Stimulated activated CD4-positive, alpha-beta T cell treated with anti-CD3 and anti-CD28 coated beads, Interleukin-12 subunit alpha, Interleukin-12 subunit beta, amount 100 ng/mL, for 24 hours (primary cell): ENCODE measurements around the gene RNF144A.
"Not testable (repeated sequence)": the region's sequence is repeated elsewhere in the genome, so short reads cannot be mapped to it uniquely, and the experiment has no call there.

Experiments used
- DNase-seq, 2 experiments: peaks; one replicate each; pipeline ENCODE4 v3.0.0-alpha.2; 2020; ENCODE audit warnings: low read depth in 2 of 2

Gene RNF144A, protein sequence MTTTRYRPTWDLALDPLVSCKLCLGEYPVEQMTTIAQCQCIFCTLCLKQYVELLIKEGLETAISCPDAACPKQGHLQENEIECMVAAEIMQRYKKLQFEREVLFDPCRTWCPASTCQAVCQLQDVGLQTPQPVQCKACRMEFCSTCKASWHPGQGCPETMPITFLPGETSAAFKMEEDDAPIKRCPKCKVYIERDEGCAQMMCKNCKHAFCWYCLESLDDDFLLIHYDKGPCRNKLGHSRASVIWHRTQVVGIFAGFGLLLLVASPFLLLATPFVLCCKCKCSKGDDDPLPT

DNA sequence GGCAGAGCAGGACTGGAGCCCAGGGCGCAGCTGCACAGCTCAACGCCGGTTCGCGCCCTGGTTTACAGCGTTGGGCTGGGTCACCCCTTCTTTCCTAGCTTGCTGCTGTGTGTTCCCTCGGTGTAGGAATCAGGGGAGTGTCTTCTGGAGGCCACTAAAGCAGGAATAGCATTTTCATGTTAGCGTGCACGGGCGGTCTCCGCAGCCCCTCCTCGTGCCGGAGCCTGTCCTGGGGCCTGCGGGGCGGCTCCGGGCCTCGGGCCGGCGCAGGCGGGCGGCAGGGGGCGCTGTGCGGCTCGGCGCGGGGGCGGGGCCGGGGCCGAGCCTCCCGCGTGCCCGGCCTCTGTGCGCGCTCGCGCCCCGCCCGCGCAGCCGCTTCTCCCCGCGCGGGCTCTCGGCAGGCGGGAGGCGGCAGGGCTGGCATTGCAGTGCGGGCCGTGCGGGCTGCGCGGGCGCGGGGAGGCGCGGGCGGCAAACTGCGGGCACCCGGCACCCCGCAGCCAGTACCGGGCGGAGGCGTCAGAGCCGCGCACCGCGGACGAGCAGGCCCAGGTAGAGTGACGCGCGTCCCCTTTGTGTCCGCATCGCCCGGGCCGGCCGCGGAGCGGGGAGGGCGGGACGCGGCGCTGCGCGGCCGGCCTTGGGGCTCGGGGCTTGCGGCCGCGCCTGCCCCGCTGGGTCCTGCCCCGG, at the start of gene RNF144A:
TSS of gene RNF144A (plus strand) at position 342 of the 690 bp plus-strand sequence. CDS start 79,515 bp downstream, outside the sequence.
- peak; percentile 60 to 62 for DNase-seq

GRCh38 chr2:6872394-6872793, 44.8 kb upstream of the RNF144A start:
- DNase-seq: no peak

DNA sequence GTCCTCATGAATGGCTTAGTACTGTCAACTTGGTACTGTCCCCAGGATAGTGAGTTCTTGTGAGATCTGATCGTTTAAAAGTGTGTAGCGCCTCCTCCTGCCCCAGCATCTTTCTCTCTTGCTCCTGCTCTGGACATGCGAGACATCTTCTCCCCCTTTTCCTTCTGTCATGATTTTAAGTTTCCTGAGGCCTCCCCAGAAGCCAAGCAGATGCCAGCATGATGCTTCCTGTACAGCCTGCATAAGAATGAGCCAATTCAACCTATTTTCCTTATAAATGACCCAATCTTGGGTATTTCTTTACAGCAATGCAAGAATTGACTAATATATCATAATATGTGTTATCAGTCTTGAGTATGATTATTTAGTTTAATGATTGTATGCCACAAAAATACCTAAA, 43.2 kb upstream of the RNF144A start:
- no peak for DNase-seq

DNA sequence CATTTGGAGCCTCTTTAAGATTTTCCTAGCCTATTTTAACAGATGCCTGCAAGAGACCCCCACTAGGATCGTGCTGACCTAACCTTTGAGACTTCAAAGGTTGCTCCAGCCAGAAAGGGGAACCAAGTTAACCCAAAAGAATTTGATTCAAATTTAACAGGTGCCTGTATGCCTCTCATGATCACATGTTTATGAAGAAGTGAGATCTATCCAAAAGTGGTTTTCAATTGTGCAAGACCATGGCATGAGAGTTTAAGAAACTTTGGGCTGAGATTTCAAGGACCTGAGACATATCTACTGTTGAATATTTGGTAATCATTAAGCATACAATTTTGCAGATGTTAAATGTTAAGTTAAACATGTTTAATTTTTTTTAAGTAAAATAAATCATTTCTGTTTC, 40.9 kb upstream of the RNF144A start:
- DNase-seq: no peak

DNA sequence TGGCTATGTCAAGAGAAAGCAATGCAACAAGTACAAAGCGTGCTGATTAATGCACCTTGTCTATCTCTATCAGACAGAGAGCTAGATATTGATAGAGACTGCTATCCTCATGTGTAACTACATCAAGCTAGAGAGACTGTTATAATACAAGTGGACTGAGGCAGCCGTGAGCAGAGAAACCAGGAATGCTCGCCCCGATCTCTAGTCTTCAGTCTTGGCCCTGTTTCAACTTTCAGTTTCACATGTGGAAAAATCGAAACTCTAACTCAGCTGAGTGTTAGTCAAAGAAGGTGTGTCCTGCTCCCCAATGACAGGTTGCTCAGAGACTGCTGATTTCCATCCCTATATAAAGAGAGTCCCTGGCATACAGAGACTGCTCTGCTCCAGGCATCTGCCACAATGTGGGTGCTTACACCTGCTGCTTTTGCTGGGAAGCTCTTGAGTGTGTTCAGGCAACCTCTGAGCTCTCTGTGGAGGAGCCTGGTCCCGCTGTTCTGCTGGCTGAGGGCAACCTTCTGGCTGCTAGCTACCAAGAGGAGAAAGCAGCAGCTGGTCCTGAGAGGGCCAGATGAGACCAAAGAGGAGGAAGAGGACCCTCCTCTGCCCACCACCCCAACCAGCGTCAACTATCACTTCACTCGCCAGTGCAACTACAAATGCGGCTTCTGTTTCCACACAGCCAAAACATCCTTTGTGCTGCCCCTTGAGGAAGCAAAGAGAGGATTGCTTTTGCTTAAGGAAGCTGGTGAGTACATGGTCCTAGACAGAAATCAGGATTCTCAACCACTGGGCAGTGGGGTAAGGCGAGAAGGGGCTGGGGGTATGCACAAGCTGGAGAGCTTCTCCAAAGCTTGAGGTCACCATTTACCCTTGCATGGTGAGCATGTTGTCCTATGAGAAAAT, 39.6 kb upstream of the RNF144A start, which contains the start of gene RSAD2:
TSS of gene RSAD2 (plus strand) at position 376 of the 903 bp plus-strand sequence. CDS start at position 400, 24 bp downstream.
- no peak for DNase-seq

DNA sequence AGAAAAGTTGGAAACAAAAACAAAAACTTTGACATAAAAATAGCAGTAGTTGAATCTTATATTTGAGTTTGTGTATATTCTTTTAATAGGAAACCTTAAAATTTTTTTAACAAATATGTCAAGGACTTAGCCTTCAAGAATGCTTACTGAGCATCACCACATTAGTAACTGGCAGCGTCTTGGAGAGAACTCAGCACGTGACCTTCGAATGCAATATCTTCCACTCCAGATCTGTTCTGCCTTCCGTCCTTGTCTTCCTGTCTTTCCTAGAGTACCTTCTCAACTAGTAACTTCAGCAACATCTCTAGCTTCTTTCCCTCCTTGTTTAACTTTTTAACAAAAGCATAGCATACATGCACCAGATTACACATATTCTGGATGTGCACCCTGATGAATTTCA, 38.7 kb upstream of the RNF144A start:
- no peak for DNase-seq

- DNase-seq: no peak
Measured at GRCh38 chr2:6879011-6879410, 38.2 kb upstream of the RNF144A start.

DNA sequence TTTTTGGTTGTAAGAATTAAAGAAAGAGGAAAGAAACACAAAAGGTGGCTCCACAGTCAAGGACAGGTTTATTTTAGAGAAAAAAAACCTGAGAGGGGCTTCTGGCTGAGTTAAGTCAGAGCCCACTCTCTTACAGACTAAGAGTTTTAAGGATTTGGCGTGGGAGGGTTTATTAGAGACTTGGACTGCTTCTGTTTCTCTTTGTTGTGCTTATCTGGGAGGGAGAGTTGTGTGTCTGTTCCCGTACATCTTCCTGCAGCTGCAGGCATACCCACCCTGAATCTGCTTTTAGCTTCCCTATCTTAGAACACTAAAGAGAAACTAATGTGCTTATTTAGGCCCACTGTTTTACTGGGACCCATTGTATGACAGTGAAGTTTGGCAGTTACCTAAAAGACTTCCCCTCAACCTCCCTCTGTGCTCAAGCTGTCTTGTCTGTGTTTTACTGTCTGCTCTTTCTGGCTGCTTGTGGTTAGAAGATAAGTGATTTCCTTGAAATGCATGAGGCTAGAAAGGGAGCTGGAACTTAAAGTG, 36.9 kb upstream of the RNF144A start:
- DNase-seq: no peak

DNA sequence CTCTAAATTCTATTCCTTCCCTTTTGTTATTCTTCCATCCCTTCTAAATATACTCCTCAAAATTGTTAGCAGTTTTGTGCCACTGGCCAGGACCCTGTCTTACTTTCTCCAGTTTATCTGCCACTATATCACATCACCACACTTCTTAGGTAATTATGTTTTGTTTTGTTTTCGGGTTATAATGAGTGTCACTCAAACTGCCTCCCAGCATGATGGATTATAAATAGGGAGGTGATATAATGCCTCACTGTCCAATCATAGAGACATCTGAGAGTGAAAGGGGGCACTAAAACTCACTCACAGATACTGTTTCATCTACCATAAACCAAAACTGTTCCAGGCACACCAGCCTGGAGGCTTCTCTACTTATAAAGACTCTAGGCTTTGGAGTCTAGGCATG, 36.2 kb upstream of the RNF144A start:
- no peak for DNase-seq

DNA sequence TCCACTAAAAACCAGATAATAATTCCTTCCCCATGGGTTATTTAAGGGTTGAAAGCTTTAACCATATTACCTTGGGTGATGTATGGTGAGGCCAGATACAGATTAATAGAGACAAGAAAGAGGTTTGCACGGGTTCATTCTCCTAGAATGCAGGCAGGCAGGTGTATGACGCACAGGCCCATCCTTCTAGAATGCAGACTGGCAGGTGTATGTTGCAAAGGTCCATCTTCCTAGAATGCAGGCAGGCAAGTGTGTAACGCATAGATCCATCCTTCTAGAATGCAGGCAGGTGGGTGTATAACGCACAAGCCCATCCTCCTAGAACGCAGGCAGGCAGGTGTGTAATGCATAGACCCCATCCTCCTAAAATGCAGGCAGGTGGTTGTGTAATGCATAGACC, 35.7 kb upstream of the RNF144A start:
- DNase-seq: no peak

- no peak for DNase-seq
Measured at GRCh38 chr2:6883448-6884122, 33.6 kb upstream of the RNF144A start.

GRCh38 chr2:6885551-6885950, 31.7 kb upstream of the RNF144A start:
- DNase-seq: no peak

DNA sequence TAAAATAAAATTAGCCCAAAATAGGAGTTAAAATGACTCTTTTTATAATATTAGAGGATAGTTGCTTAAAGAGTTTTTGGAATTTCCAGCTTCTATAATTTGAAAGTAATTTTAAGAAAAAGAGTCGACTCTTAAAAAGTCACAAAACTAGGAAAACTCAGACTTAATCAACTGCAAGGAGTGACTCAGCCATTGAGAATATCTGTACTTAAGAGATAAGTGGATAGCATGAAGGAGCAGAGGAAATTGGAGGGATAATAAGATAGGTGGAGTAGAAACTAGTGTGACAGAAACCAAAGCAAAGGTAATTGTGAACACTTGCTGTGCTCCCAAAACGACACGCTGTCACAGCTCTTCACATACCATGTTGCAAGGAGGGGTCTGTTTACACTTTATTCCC, 31.2 kb upstream of the RNF144A start:
- DNase-seq: no peak

DNA sequence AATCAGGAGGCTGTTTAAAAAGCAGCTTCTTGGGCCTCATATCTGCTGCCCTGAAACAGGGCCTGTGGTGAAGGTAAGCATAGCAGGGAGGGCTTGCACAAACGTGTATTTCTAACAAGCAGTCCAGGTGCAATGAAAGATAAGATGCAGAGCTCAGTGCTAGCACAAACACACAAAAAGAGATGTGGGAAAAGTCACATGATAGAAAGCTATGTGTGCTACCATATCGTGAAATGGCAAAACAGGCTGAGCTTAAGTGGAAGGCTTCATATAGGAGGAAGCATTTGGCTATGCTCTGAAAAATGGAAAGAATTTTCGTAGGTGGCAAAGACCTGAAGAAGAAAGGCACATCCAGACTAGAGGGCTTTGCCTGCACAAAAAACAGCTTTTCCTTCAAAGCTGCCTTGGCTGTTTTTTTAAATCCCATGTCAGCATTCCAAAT, 29.4 kb upstream of the RNF144A start:
- no peak for DNase-seq

- DNase-seq: no peak
Measured at GRCh38 chr2:6888724-6889123, 28.5 kb upstream of the RNF144A start.

DNA sequence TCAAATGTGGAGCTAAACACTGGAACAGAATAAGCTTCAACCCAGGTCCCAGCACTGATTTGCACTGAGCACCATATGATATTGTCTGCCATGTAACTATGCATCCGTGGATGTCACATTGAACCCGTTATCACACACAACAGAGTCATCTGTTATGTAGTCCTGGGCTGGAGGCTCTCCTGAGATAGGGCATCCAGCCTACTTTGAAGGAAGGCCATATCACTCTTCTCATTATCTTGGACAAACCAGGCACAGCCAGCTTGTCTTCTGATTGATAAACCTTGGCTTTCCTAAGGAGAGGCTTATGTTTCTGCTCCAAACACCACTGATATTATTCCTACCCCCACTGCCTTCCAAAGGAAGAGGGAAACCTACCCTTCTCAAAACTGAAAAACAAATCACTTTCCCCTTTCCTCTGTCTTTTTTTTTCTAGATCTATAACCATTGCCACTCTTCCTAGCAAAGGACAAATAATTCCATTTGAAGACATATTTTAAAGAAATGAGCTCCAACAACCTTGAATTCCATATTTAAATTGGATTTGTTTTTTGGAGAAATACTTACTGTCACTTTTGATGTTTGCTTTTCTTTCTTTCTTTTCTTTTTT, 23.2 kb upstream of the RNF144A start:
- DNase-seq: no peak

GRCh38 chr2:6896930-6897759, 20.1 kb upstream of the RNF144A start:
- no peak for DNase-seq

- not testable (repeated sequence) for DNase-seq
Measured at GRCh38 chr2:6902581-6902980, 14.6 kb upstream of the RNF144A start.

DNA sequence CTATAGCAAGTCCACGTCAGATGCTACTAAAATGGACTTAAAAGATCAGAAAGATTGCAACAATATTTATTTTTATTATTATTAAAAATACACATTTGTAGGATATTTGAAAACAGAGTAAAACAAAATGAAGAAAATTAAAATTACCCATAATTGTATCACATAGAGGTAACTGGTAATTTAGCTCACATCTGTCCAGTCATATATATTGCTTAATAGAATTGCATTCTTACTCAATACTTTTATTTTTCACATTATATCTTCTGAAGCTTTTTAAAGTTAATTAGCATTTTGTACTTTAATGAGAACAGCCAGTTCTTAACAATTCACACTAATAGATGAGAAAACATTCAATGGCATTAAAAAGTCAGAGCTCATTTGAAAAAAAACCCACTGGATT, 11.5 kb upstream of the RNF144A start:
- no peak for DNase-seq

GRCh38 chr2:6906165-6906741, 11.0 kb upstream of the RNF144A start:
- no peak for DNase-seq
